MM.1S (cell line): Measurements from ENCODE around the gene TNFRSF13B.

ENCODE experiments used
- DNase-seq: peaks from one replicate; pipeline ENCODE4 v3.0.0-alpha.2; 2015
- H2AFZ ChIP-seq: fragments of 300-600 bp; sonication (generic); 2 replicates; pipeline ENCODE4 v1.6.0; 2016; ENCODE audit warnings: antibody characterized with exemption, low read length
- H3F3A ChIP-seq: fragments of 300-600 bp; sonication (generic); 2 replicates; pipeline ENCODE4 v1.6.1; 2016; ENCODE audit warnings: mild to moderate bottlenecking, antibody characterized with exemption, low read length, moderate library complexity, mixed read lengths; ENCODE audit not compliant: insufficient read depth
- H3K27ac ChIP-seq: fragments of 300-600 bp; sonication (generic); 2 replicates; pipeline ENCODE4 v1.5.1; 2016; ENCODE audit warnings: mild to moderate bottlenecking, low read length
- H3K27me3 ChIP-seq: fragments of 300-600 bp; sonication (generic); replicated peaks from 2 replicates; pipeline ENCODE4 v1.6.0; 2016; ENCODE audit warnings: low read length; ENCODE audit not compliant: insufficient read depth
- H3K36me3 ChIP-seq: fragments of 300-600 bp; sonication (generic); replicated peaks from 2 replicates; pipeline ENCODE4 v1.6.1; 2016; ENCODE audit warnings: mild to moderate bottlenecking, low read length, mixed read lengths; ENCODE audit not compliant: insufficient read depth
- H3K4me1 ChIP-seq: fragments of 300-600 bp; sonication (generic); 2 replicates; pipeline ENCODE4 v1.6.1; 2016; ENCODE audit warnings: low read length, mixed read lengths
- H3K4me2 ChIP-seq: fragments of 300-600 bp; sonication (generic); 2 replicates; pipeline ENCODE4 v1.6.0; 2016; ENCODE audit warnings: low read depth, low read length
- H3K4me3 ChIP-seq: fragments of 300-600 bp; sonication (generic); 2 replicates; pipeline ENCODE4 v1.5.1; 2016; ENCODE audit warnings: low read length, mixed read lengths
- H3K79me2 ChIP-seq: fragments of 300-600 bp; sonication (generic); 2 replicates; pipeline ENCODE4 v1.6.1; 2016; ENCODE audit warnings: mixed run types, low read length, mixed read lengths
- H3K9ac ChIP-seq: fragments of 300-600 bp; sonication (generic); 2 replicates; pipeline ENCODE4 v1.6.1; 2016; ENCODE audit warnings: low read length, mixed read lengths
- H3K9me2 ChIP-seq: fragments of 300-600 bp; sonication (generic); replicated peaks from 2 replicates; pipeline ENCODE4 v1.6.1; 2016; ENCODE audit warnings: mild to moderate bottlenecking, low read length, mixed read lengths; ENCODE audit not compliant: insufficient read depth
- H3K9me3 ChIP-seq: fragments of 300-600 bp; sonication (generic); replicated peaks from 2 replicates; pipeline ENCODE4 v1.6.1; 2016; ENCODE audit warnings: mild to moderate bottlenecking, low read length, mixed read lengths; ENCODE audit not compliant: insufficient read depth
- H4K20me1 ChIP-seq: fragments of 300-600 bp; sonication (generic); 2 replicates; pipeline ENCODE4 v1.6.1; 2016; ENCODE audit warnings: mild to moderate bottlenecking, low read length, moderate library complexity, mixed read lengths; ENCODE audit not compliant: insufficient read depth
- CTCF ChIP-seq: fragments of 300-600 bp; sonication (generic); IDR thresholded peaks from 2 replicates; pipeline ENCODE4 v1.5.1; 2016; ENCODE audit warnings: antibody characterized with exemption, low read length, mixed read lengths
- EZH2 ChIP-seq: fragments of 300-600 bp; sonication (generic); optimal IDR thresholded peaks from 2 replicates; pipeline ENCODE3; 2017; ENCODE audit warnings: low read depth, mild to moderate bottlenecking, antibody characterized with exemption, low read length, mixed read lengths
- EZH2phosphoT487 ChIP-seq: fragments of 300-600 bp; sonication (generic); IDR thresholded peaks from 2 replicates; pipeline ENCODE4 v1.6.1; 2018; ENCODE audit warnings: antibody characterized with exemption, low read length

The TNFRSF13B gene

DNA sequence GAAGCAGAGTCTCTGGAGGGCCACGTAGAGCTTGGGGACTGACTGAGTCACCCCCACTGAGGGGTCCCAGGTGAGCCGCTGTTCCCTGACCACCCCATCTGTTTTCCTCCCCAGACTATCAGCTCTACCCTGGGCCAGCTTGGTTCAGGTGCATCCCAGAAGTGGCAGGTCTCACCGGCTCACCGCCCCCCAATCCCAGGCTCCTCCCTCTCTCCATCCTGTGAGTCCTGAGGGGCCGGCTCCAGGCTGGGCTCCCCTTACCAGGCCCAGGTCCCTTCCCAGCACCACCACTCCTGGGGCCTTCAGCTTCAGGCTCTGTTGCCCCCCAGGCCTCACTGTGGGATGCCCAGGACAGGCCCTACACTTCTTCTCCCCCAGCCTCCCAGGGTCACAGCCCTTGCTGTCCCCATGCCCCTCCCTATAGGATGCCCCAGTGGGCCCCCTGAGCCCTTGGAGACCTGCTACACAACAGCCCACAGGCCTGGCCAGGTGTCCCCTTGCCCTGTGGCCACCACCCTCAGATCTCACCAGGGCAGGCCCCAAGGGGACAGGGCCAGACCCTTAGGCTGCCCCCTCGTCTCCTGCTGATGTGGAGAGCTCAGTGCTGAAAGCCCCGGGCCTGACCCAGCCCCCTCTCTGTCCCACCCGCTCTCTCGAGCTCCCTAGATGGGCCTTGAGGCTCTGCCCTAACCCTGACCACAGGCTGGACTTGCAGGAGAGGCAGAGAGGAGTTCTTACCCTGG, 40.4 kb downstream of the TNFRSF13B start:
- Histone ChIP-seq H2AFZ (no peak overlapping the region), H3K4me3 (no peak overlapping the region), H3K4me1 (no peaks in the 10 kb centered on the region), H3K27me3 (no peaks in the 10 kb centered on the region), H3K4me2 (no peak overlapping the region), H3K36me3 (no peaks in the 10 kb centered on the region; the same call in 1 of the 2 replicates), H3K9me2 (no peaks in the 10 kb centered on the region), H3K9me3 (no peaks in the 10 kb centered on the region), H3K27ac (no peak overlapping the region), H3K9ac (no peak overlapping the region), H4K20me1 (no peaks in the 10 kb centered on the region), H3F3A (peaks cover 9% of the 10 kb centered on the region; the same call in 1 of the 2 replicates), H3K79me2 (peaks cover 12% of the 10 kb centered on the region; the same call in 1 of the 2 replicates)
- no peak for TF ChIP-seq CTCF
- no peak for TF ChIP-seq EZH2
- TF ChIP-seq EZH2phosphoT487, result no peak
- DNase-seq, result no peak

- Histone ChIP-seq H3K27ac (no peak overlapping the region), H3K9me3 (no peaks in the 10 kb centered on the region), H3K4me1 (no peaks in the 10 kb centered on the region), H3K9ac (no peak overlapping the region), H3K9me2 (no peaks in the 10 kb centered on the region), H3K36me3 (no peaks in the 10 kb centered on the region; the same call in none of the 2 replicates), H3K27me3 (no peaks in the 10 kb centered on the region), H2AFZ (no peak overlapping the region), H3K4me2 (no peak overlapping the region), H3K79me2 (0 out of 2 replicates have a peak, but pooled peaks cover 12% of the 10 kb centered on the region), H3F3A (peaks cover 9% of the 10 kb centered on the region; the same call in 1 of the 2 replicates), H3K4me3 (no peak overlapping the region), H4K20me1 (no peaks in the 10 kb centered on the region)
- no peak for DNase-seq
- no peak for TF ChIP-seq CTCF
- TF ChIP-seq EZH2, result no peak
- TF ChIP-seq EZH2phosphoT487, result no peak
Observed at GRCh38 chr17:16930571-16931317, 41.2 kb downstream of the TNFRSF13B start.

GRCh38 chr17:16929757-16930520, 42.0 kb downstream of the TNFRSF13B start:
- H4K20me1 ChIP-seq, result no peaks in the 10 kb centered on the region
- H3K4me3 ChIP-seq, result no peak overlapping the region
- no peaks in the 10 kb centered on the region for H3K9me3 ChIP-seq
- H3K79me2 ChIP-seq, result 0 out of 2 replicates have a peak, but pooled peaks cover 6% of the 10 kb centered on the region
- no peaks in the 10 kb centered on the region for H3K4me1 ChIP-seq
- H3K4me2 ChIP-seq, result no peak overlapping the region
- H3K27ac ChIP-seq, result no peak overlapping the region
- H3K36me3 ChIP-seq, result no peaks in the 10 kb centered on the region; the same call in none of the 2 replicates
- H3K9me2 ChIP-seq, result no peaks in the 10 kb centered on the region
- H3F3A ChIP-seq, result peaks cover 9% of the 10 kb centered on the region; the same call in 1 of the 2 replicates
- no peak for DNase-seq
- no peak for TF ChIP-seq EZH2phosphoT487
- TF ChIP-seq EZH2, result no peak
- no peak for TF ChIP-seq CTCF
- H2AFZ ChIP-seq, result no peak overlapping the region
- H3K9ac ChIP-seq, result no peak overlapping the region
- no peaks in the 10 kb centered on the region for H3K27me3 ChIP-seq
